HL-60 (cell line): ENCODE measurements around the gene PPM1H.
"Not testable (repeated sequence)": the region's sequence is repeated elsewhere in the genome, so short reads cannot be mapped to it uniquely, and the experiment has no call there.

Experiments
- DNase-seq, 2 experiments: peaks; one replicate each; pipeline ENCODE4 v3.0.0-alpha.2; 2010 to 2020; ENCODE audit warnings: low read depth in 1 of 2, low spot score in 1 of 2
- H3K27ac ChIP-seq: fragments of 250-450 bp; sonication (Bioruptor Pico); replicated peaks from 2 replicates; pipeline ENCODE4 v1.5.1; 2020; ENCODE audit warnings: mild to moderate bottlenecking, moderate library complexity
- H3K27me3 ChIP-seq: fragments of 250-450 bp; sonication (Bioruptor Pico); 2 replicates; pipeline ENCODE4 v1.5.1; 2021; ENCODE audit warnings: mild to moderate bottlenecking, moderate library complexity; ENCODE audit not compliant: insufficient read depth, poor library complexity, severe bottlenecking
- H3K4me3 ChIP-seq: replicated peaks from 2 replicates; pipeline ENCODE4 v1.5.1; 2011; ENCODE audit warnings: mild to moderate bottlenecking, control low read depth, low read length; ENCODE audit not compliant: insufficient read depth
- GABPA ChIP-seq: IDR thresholded peaks from 2 replicates; pipeline ENCODE4 v1.6.1; 2012; ENCODE audit warnings: low read depth
- POLR2AphosphoS5 ChIP-seq: IDR thresholded peaks from 2 replicates; pipeline ENCODE4 v1.6.1; 2012; ENCODE audit warnings: low read depth
- SPI1 ChIP-seq: IDR thresholded peaks from 2 replicates; pipeline ENCODE4 v1.6.1; 2012; ENCODE audit warnings: low read depth, mild to moderate bottlenecking, borderline replicate concordance
- TF ChIP-seq, protein P1 (sequence below): IDR thresholded peaks from 2 replicates; pipeline ENCODE4 v1.6.1; 2012; ENCODE audit warnings: low read depth; ENCODE audit not compliant: insufficient replicate concordance
- TF ChIP-seq, protein P2 (sequence below): IDR thresholded peaks from one replicate; pipeline ENCODE4 v1.5.1; 2011; ENCODE audit warnings: low read length, control low read depth, inconsistent platforms; ENCODE audit not compliant: insufficient read depth

Gene PPM1H

DNA sequence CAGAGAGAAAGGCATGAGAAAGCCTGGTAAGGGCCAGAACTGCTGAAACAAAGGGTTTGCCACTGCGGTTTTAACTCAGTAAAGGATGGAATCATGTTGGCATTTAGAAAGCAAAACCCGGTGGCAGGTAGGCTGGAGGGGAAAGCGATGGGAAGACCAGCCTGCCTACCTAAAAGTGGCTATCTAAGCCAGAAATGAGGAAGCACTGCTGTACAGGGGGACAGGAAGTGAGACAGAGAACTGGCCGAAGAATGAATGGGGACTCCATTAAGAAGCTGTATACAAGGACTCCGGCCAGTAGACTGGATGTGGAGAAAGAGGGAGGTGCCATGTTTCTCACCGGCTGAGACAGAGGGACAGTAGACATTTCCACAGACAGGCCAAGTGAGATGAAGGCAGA, 48.2 kb downstream of the PPM1H start:
- H3K27me3 ChIP-seq = no peaks in the 10 kb centered on the region
- peak; percentile 64; the same call in 1 of the 2 replicates for TF ChIP-seq SPI1
- TF ChIP-seq GABPA = no peak
- peak in 1 of 2 experiments; percentile 13 for DNase-seq
- no peak overlapping the region for H3K4me3 ChIP-seq
- no peak overlapping the region for H3K27ac ChIP-seq

DNA sequence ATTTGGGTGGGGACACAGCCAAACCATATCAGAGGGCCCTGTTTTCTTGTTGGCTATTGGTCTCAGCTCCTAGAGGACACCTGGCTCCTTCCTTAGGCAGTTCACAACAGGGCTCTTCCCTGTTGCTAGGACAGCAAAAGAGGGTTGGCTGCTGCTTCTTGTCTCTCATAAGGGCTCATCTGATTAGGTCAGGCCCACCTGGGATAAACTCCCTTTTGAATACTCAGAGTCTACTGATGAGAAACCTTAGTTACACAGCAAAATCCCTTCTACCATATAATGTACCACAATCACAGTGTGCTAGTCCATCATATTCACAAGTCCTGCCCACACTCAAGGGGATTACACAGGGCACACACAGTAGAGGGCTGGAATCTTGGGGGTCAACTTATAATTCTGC, 49.7 kb downstream of the PPM1H start:
- DNase-seq = no peak
- Histone ChIP-seq H3K4me3 (no peak overlapping the region), H3K27me3 (no peaks in the 10 kb centered on the region), H3K27ac (no peak overlapping the region)
- TF ChIP-seq, protein P1, sequence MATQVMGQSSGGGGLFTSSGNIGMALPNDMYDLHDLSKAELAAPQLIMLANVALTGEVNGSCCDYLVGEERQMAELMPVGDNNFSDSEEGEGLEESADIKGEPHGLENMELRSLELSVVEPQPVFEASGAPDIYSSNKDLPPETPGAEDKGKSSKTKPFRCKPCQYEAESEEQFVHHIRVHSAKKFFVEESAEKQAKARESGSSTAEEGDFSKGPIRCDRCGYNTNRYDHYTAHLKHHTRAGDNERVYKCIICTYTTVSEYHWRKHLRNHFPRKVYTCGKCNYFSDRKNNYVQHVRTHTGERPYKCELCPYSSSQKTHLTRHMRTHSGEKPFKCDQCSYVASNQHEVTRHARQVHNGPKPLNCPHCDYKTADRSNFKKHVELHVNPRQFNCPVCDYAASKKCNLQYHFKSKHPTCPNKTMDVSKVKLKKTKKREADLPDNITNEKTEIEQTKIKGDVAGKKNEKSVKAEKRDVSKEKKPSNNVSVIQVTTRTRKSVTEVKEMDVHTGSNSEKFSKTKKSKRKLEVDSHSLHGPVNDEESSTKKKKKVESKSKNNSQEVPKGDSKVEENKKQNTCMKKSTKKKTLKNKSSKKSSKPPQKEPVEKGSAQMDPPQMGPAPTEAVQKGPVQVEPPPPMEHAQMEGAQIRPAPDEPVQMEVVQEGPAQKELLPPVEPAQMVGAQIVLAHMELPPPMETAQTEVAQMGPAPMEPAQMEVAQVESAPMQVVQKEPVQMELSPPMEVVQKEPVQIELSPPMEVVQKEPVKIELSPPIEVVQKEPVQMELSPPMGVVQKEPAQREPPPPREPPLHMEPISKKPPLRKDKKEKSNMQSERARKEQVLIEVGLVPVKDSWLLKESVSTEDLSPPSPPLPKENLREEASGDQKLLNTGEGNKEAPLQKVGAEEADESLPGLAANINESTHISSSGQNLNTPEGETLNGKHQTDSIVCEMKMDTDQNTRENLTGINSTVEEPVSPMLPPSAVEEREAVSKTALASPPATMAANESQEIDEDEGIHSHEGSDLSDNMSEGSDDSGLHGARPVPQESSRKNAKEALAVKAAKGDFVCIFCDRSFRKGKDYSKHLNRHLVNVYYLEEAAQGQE = no peak
- TF ChIP-seq, protein P2, sequence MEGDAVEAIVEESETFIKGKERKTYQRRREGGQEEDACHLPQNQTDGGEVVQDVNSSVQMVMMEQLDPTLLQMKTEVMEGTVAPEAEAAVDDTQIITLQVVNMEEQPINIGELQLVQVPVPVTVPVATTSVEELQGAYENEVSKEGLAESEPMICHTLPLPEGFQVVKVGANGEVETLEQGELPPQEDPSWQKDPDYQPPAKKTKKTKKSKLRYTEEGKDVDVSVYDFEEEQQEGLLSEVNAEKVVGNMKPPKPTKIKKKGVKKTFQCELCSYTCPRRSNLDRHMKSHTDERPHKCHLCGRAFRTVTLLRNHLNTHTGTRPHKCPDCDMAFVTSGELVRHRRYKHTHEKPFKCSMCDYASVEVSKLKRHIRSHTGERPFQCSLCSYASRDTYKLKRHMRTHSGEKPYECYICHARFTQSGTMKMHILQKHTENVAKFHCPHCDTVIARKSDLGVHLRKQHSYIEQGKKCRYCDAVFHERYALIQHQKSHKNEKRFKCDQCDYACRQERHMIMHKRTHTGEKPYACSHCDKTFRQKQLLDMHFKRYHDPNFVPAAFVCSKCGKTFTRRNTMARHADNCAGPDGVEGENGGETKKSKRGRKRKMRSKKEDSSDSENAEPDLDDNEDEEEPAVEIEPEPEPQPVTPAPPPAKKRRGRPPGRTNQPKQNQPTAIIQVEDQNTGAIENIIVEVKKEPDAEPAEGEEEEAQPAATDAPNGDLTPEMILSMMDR = no peak
- TF ChIP-seq GABPA = no peak
- no peak for TF ChIP-seq SPI1
- TF ChIP-seq POLR2AphosphoS5 = no peak

DNA sequence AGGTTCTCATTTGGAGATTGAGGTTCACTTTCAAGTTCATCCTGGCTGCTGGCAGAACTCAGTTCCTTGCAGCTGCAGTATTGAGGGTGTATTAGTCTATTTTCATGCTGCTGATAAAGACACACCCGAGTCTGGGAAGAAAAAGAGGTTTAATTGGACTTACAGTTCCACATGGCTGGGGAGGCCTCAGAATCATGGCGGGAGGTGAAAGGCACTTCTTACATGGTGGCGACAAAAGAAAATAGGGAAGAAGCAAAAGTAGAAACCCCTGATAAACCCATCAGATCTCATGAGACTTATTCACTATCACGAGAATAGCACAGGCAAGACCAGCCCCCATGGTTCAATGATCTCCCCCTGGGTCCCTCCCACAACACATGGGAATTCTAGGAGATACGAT, 50.1 kb downstream of the PPM1H start:
- H3K27ac ChIP-seq, H3K4me3 ChIP-seq, H3K27me3 ChIP-seq, DNase-seq: not testable (repeated sequence)

DNA sequence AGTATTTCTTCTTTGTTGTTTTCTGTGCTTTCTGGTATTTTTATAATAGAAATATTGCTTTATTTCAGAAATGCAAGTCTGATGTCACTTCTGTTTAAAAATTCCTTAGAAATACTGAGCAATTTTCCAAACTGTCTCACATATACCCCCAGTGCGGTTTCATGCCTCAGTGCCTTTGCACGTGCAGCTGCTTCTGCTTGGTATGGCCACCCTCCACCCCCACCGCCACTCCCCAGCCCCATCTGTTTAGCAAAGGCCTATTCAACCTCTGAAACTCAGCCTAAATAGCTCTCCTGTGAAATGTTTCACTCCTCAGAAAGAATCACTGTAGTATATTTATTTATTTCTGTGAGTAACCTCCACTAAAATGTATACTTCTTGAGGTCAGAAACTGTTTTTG, 52.3 kb downstream of the PPM1H start:
- Histone ChIP-seq H3K27ac (no peak overlapping the region), H3K4me3 (no peak overlapping the region), H3K27me3 (no peaks in the 10 kb centered on the region)
- TF ChIP-seq GABPA = no peak
- TF ChIP-seq, protein P2 = no peak
- TF ChIP-seq POLR2AphosphoS5 = no peak
- no peak for TF ChIP-seq SPI1
- TF ChIP-seq, protein P1 = no peak
- DNase-seq = no peak

DNA sequence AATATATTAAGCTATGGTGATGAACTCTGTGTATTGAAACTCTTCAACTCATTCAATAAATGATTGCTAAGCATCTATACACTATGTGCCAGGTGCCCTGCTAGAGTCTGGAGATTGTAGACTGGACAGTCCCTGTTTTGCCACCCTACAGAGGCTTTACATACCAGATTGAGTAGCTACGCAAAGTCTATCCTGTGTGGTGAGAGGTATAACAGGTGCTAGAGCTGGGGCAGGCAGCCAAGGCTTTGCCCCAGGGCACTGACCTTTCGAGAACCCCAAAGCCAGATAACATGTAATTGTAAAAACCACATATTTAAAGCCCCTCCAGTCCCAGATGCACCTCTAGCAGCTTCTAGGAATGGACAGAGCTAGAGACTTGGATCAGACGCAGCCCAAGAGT, 52.8 kb downstream of the PPM1H start:
- H3K27me3 ChIP-seq = no peaks in the 10 kb centered on the region
- TF ChIP-seq, protein P2 = no peak
- TF ChIP-seq SPI1 (no peak), GABPA (no peak), POLR2AphosphoS5 (no peak)
- TF ChIP-seq, protein P1 = no peak
- H3K4me3 ChIP-seq = no peak overlapping the region
- H3K27ac ChIP-seq = no peak overlapping the region
- no peak for DNase-seq
